Measurements from ENCODE around the gene EHMT1. TPM values are rescaled to one million over a fixed set of nuclear protein-coding genes. Genes with fewer than 3 reads are reported as not detected.

The EHMT1 gene
- total RNA-seq, 1 donor from 2014 or later = 40.8 TPM

GRCh38 chr9:137764981-137765380 lies 146.2 kb downstream of the EHMT1 start:
- H3K4me3 ChIP-seq (ENCODE audit: low read depth, low read length) = no peak overlapping the region
- DNase-seq (ENCODE audit: low read depth) = no peak
- no peak for TF ChIP-seq CTCF (conservative IDR thresholded peaks at IDR 0.05; ENCODE audit: low read depth, low read length)

- no peak overlapping the region for H3K4me3 ChIP-seq (ENCODE audit: low read depth, low read length)
- TF ChIP-seq CTCF (conservative IDR thresholded peaks at IDR 0.05; ENCODE audit: low read depth, low read length) = no peak
- DNase-seq (ENCODE audit: low read depth) = no peak
Observed at GRCh38 chr9:137765536-137765935, 146.7 kb downstream of the EHMT1 start.

- no peak for TF ChIP-seq CTCF (conservative IDR thresholded peaks at IDR 0.05; ENCODE audit: low read depth, low read length)
- DNase-seq (ENCODE audit: low read depth) = no peak
- H3K4me3 ChIP-seq (ENCODE audit: low read depth, low read length) = no peak overlapping the region
Observed at GRCh38 chr9:137771580-137771979, 152.8 kb downstream of the EHMT1 start.

GRCh38 chr9:137772281-137772873 lies 153.6 kb downstream of the EHMT1 start:
- DNase-seq (ENCODE audit: low read depth) = no peak
- peak; percentile 44 for TF ChIP-seq CTCF (conservative IDR thresholded peaks at IDR 0.05; ENCODE audit: low read depth, low read length)
- no peak overlapping the region for H3K4me3 ChIP-seq (ENCODE audit: low read depth, low read length)

- no peak for DNase-seq (ENCODE audit: low read depth)
- no peak for TF ChIP-seq CTCF (conservative IDR thresholded peaks at IDR 0.05; ENCODE audit: low read depth, low read length)
- H3K4me3 ChIP-seq (ENCODE audit: low read depth, low read length) = no peak overlapping the region
Observed at GRCh38 chr9:137774775-137775386, 156.1 kb downstream of the EHMT1 start.

GRCh38 chr9:137776306-137776995 lies 157.6 kb downstream of the EHMT1 start:
- TF ChIP-seq CTCF (conservative IDR thresholded peaks at IDR 0.05; ENCODE audit: low read depth, low read length) = no peak
- no peak overlapping the region for H3K4me3 ChIP-seq (ENCODE audit: low read depth, low read length)
- DNase-seq (ENCODE audit: low read depth) = no peak

Data from epithelial cell of proximal tubule (primary cell).